Cerebellar nuclear complex (tissue), 1 donor: ENCODE measurements around the gene NSL1.
"Not testable (repeated sequence)": the region's sequence is repeated elsewhere in the genome, so short reads cannot be mapped to it uniquely, and the experiment has no call there.

Experiments
- DNase-seq, 2 experiments: peaks; one replicate each; lab custom pipeline; 2025; lab: John Stamatoyannopoulos, UW

Gene NSL1

GRCh38 chr1:212782422-212783154 lies 9.0 kb downstream of the NSL1 start:
- DNase-seq = no peak

GRCh38 chr1:212781225-212781624 lies 10.4 kb downstream of the NSL1 start:
- no peak for DNase-seq

GRCh38 chr1:212780759-212781158 lies 10.8 kb downstream of the NSL1 start:
- no peak for DNase-seq

GRCh38 chr1:212779086-212779485 lies 12.5 kb downstream of the NSL1 start:
- DNase-seq = not testable (repeated sequence)

GRCh38 chr1:212777151-212777550 lies 14.4 kb downstream of the NSL1 start:
- no peak for DNase-seq

GRCh38 chr1:212775241-212775640 lies 16.3 kb downstream of the NSL1 start:
- DNase-seq = no peak

GRCh38 chr1:212774584-212774983 lies 17.0 kb downstream of the NSL1 start:
- DNase-seq = no peak

- no peak for DNase-seq
Measured at GRCh38 chr1:212773011-212773410, 18.6 kb downstream of the NSL1 start.

- no peak for DNase-seq
Measured at GRCh38 chr1:212771341-212771740, 20.2 kb downstream of the NSL1 start.

- DNase-seq = no peak
Measured at GRCh38 chr1:212769459-212770167, 22.0 kb downstream of the NSL1 start.

GRCh38 chr1:212766825-212767224 lies 24.8 kb downstream of the NSL1 start:
- not testable (repeated sequence) for DNase-seq

GRCh38 chr1:212764718-212765281 lies 26.8 kb downstream of the NSL1 start:
- not testable (repeated sequence) for DNase-seq

- DNase-seq = no peak
Measured at GRCh38 chr1:212762839-212763238, 28.7 kb downstream of the NSL1 start.

- no peak for DNase-seq
Measured at GRCh38 chr1:212762234-212762633, 29.3 kb downstream of the NSL1 start.

- no peak for DNase-seq
Measured at GRCh38 chr1:212760126-212760823, 31.3 kb downstream of the NSL1 start.

GRCh38 chr1:212759683-212760082 lies 31.9 kb downstream of the NSL1 start:
- no peak for DNase-seq

- DNase-seq = no peak
Measured at GRCh38 chr1:212754680-212755079, 36.9 kb downstream of the NSL1 start.

- DNase-seq = no peak
Measured at GRCh38 chr1:212754193-212754592, 37.4 kb downstream of the NSL1 start.

GRCh38 chr1:212753749-212754148 lies 37.8 kb downstream of the NSL1 start:
- no peak for DNase-seq

GRCh38 chr1:212752934-212753497 lies 38.6 kb downstream of the NSL1 start:
- DNase-seq = no peak

GRCh38 chr1:212752252-212752933 lies 39.2 kb downstream of the NSL1 start:
- no peak for DNase-seq
